HG03432 (cell line): ENCODE measurements around the gene OR51B6.
"Not testable (repeated sequence)": the region's sequence is repeated elsewhere in the genome, so short reads cannot be mapped to it uniquely, and the experiment has no call there.

Experiments used
- ATAC-seq: cut with Tn5 transposase; IDR thresholded peaks from one replicate; pipeline ENCODE4 v1.9.1; 2021; ENCODE audit warnings: mild to moderate bottlenecking, moderate library complexity; ENCODE audit not compliant: unreplicated experiment

Gene OR51B6, protein sequence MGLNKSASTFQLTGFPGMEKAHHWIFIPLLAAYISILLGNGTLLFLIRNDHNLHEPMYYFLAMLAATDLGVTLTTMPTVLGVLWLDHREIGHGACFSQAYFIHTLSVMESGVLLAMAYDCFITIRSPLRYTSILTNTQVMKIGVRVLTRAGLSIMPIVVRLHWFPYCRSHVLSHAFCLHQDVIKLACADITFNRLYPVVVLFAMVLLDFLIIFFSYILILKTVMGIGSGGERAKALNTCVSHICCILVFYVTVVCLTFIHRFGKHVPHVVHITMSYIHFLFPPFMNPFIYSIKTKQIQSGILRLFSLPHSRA

DNA sequence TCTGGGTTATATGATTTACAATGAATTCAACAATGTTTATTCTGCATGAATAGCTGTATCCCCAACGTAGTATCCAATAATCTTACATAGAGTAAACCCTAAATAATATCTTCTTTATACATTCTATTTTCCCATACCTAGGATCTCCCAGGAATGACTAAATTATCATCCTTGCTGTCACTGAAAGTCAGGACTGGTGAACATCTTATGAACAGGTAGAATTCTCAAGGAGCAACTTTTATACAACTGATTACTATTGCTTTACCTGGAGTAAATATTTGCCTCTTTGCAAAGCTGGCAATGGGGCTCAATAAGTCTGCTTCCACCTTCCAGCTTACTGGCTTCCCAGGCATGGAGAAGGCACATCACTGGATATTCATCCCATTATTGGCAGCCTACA lies at the start of gene OR51B6:
TSS of gene OR51B6 (plus strand) at position 301 of the 400 bp plus-strand sequence. CDS start at position 301, 0 bp downstream.
- no peak for ATAC-seq

DNA sequence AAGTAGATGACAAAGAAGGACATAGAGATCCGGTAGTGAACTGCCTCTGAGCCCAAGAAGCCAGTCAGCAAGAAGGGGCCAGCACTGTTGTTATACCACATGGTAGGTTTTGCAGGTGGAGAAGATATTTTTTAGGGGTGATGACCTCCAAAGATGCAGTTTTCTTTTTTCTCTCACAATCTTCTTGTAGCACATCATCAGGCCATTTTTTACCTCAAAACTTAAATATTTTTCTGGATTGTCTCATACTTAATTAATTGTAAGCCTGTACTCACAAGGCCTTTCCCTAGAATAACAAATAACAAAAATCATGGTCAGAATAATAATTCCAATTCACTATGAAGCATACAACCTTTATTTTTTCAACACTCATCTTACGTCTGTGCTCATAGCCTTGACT lies 49.5 kb upstream of the OR51B6 start, which contains the start of gene OR51B4:
TSS of gene OR51B4 (minus strand) at position 101 of the 400 bp plus-strand sequence. CDS start at position 101, 0 bp downstream.
- ATAC-seq: no peak

DNA sequence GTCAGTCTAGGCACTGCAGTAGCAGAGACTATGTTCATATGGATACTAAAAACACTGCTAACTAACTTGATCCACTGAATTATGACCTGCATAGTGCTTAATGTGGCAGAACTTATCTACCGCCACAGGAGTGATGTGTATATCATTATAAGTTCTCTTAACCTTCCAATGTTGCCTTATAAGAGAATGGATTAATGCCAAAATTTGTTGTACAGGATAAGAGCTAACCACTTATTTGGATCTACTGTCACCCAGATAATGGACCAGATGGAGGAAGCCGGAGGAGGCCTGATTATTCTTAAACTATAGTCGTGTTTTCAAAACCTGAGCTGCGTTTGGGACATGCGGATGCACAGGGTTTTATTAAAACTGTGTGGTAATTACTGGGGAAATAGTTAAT lies 47.7 kb upstream of the OR51B6 start:
- no peak for ATAC-seq

DNA sequence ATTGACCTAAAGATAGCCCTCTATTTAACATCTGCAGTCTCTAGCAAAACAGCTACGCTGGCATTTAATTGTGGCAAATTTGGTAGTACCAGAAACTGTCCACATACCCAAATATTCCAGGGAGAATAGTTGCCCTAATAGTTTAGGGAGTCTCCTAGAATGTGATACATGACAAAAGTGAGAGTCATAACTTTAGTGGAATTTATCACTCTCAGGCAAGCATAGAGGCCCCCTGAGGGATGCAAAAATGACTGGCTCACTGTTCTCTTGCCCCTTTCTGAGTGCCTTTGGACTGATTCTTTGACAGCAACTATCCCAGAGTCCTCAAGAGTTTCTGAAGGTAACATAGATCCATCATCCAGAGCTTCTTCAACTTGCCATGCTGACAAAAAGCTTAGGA lies 47.3 kb upstream of the OR51B6 start:
- ATAC-seq: no peak

DNA sequence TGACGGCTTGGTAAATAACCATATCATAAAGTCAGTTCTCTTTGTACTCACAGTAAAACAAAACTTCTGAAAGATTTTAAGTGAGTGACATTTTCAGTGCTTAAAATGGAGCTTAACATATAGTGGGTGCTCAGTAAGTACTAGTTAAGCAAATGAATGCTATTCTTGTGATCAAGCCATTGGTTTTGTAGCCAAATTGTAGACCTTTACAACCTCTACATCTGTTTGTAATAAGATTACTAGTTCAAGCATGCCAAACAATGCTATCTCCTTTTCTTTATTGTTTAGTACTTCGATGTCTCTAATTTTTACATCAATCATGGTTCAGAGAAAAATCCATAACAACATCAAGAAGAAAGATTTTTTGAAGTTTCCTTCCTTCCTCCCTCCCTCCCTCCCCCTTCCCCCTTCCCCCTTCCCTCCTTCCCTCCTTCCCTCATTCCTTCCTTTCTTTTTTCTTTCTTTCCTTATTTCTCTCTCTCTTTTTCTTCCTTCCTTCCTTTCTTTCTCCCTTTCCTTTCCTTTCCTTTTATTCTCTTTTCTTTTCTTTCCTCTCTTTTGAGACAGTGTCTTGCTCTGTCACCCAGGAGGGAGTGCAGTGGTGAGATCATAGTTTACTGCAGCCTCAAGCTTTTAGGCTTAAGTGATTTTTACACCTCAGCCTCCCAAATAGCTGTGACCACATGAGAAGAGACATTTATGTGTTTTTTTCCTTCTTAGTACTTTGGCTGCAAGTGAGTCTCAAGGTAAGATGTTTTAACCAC lies 43.9 kb upstream of the OR51B6 start:
- no peak for ATAC-seq

DNA sequence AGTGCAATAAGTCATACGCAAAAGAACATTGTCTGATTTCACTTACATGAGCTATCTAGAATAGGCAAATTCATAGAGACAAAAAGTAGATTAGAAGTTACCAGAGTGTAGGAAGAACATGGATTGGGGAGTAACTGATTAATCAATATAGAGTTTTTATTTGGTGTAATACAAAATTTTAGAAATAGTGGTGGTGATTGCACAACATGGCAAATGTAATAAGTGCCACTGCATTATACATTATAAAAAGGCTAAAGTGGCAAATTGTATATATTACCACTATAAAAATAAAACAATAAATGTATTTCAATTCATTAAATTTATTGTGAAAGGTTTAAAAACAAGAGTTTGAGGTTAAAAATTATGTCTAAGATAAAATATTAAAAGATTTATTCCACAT lies 40.9 kb upstream of the OR51B6 start:
- no peak for ATAC-seq

DNA sequence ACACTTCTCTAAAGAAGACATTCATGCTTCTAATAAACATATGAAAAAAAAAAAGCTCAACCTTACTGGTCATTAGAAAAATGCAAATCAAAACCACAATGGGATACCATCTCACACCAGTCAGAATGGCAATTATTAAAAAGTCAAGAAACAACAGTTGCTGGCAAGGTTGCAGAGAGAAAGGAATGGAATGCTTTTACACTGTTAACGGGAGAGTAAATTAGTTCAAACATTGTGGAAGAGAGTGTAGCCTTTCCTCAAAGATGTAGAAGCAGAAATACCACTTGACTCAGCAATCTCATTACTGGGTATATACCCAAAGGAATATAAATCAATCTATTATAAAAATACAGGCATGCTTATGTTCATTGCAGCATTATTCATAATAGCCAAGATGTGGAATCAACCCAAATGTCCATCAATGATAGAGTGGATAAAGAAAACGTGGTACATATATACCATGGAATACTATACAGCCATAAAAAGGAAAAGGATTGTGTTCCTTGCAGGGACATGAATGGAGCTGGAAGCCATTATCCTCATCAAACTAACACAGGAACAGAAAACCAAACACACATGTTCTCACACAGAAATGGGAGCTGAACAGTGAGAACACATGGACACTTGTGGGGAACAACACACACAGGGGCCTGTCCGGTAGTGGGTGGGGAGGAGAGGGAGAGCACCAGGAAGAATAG lies 37.8 kb upstream of the OR51B6 start:
- not testable (repeated sequence) for ATAC-seq

DNA sequence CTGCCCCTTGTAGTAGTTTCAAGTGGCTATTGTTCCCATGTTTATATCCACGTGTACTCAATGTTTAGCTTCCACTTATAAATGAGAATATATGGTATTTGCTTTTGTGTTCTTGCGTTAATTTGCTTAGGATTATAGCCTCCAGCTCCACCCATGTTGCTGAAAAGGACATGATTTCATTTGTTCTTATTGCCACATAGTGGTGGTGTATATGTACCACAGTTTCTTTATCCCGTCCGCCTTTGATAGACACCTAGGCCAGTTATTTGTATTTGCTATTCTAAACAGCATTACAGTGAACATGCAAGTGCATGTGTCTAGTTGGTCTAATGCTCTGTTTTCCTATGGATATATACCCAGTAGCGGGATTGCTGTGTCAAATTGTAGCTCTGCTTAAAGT lies 34.0 kb upstream of the OR51B6 start:
- ATAC-seq: no peak

DNA sequence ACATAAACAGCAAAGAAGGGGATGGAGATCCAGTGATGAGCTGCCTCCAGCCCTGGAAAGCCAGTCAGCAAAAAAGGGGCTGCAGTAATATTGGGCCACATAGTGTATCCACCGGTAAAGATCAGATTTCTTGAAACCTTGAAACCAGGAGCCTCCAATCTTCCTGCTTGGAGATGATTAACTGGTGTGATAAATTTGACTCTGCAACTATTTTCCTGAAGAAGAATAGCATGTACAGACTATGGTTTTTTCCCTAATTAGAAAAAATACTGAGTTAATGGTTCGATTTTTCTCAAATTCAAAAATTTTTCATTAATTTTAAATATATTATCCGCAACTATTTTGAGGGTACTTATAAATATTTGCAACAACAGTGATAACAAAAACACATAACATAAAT lies 27.1 kb upstream of the OR51B6 start, which contains the start of gene OR51B2:
TSS of gene OR51B2 (minus strand) at position 101 of the 400 bp plus-strand sequence. CDS start at position 101, 0 bp downstream.
- ATAC-seq: no peak

DNA sequence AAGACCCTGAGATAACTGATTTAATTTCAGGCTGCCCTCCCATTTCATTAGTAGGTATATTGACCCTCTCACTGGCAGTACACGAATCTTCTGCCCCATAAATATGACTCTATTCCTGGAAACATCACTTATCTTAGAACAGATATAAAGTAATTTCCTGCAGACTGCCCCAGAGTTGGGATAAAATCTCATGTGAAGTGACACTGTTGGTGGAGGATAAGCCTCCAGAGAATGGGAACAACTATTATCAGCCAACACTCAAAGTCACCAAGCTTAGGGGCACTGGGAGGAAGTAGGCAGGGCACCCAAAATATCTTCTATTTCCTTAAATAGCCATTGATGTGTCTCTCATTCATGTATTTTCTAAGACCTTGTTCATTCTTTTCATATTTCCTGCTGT lies 16.1 kb upstream of the OR51B6 start:
- no peak for ATAC-seq

DNA sequence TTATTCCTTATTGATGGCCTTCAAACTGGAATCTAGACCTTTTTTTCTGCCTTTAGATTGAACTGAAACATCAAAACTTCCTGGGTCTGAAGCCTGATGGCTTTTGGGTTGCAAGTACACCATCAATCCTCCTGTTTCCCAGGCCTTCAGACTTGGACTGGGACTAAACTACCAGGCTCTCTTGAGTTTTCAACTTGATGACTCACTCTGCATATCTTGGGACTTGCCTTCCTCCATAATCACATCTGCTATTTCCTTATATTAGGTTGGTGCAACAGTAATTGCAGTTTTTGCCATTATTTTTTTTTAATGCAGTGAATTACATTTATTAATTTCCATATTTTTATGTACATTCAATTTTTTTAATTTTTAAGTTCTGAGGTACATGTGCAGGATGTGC lies 15.0 kb upstream of the OR51B6 start:
- ATAC-seq: no peak

DNA sequence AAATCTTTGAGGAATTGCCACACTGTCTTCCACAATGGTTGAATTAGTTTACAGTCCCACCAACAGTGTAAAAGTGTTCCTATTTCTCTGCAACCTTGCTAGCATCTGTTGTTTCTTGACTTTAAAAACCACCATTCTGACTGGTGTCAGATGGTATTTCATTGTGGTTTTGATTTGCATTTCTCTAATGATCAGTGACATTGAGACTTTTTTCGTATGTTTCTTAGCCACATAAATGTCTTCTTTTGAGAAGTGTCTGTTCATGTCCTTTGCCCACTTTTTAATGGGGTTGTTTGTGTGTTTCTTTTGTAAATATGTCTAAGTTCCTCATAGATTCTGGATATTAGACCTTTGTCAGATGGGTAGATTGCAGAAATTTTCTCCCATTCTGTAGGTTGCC lies 14.1 kb upstream of the OR51B6 start:
- ATAC-seq: not testable (repeated sequence)

DNA sequence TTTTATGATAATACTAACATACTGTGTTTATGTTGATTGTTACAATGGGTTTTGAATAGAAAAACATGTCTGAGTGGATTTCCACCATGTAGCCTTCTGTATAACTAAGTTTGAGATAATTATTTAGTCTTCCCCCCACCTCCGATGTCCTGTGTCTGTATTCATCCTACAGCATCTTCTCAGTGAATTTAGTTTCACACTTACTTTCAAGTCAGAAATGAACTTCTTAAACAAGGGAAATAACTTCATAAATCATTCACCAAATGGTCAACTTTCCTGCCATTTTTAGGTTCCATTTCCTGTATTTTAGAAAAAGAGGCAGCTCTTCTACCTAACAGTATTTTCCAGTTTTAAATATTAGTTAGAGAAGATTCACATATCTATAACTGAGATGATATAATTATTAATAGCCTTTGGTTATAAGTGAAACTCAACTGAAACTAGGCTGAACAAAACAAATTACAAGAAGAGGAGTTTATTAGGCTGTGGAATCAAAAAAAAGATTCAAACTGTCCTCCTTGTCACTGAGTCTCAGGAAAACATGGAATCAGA lies 11.5 kb upstream of the OR51B6 start:
- ATAC-seq: peak; percentile 75

DNA sequence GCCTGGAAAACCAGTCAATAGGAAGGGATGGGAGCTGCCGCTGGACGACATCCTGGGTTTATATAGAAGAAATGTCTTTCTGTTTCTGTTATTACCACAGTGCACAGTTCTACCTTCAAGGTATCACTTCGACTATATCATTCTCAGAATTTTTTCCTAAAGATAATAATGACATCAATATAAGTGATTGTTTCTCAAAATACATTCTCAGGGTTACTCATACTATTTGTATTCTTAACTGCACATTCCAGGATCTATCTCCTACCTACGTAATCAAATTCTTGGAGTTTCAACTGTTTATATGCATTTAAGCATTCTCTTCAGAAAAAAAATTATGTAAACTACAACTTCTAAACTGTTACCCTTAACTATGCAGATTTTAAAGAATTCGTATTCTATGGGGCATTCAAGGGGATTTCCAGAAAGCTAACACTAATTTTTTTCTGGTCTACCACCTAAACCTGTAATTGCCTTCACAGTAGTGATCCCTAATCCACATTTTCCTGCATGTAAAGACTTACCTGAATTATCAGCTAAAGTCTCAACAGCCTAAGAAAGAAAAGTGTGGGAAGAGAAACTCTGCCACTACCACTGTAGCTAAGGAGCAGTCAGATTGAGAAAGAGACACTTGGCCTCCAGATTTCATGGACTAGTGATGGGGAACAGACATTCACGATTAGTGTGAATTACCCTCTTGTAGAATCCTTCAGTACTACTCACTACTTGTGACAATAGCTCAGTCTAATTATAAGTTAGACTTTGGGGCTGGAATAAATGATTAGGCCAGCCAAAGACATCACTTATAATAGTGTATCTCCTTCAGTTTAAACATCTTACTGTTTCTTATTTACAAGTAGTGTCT lies 7.6 kb upstream of the OR51B6 start, which contains the start of gene OR51B5:
TSS of gene OR51B5 (minus strand) at position 51 of the 862 bp plus-strand sequence. CDS start at position 51, 0 bp downstream.
- ATAC-seq: no peak

DNA sequence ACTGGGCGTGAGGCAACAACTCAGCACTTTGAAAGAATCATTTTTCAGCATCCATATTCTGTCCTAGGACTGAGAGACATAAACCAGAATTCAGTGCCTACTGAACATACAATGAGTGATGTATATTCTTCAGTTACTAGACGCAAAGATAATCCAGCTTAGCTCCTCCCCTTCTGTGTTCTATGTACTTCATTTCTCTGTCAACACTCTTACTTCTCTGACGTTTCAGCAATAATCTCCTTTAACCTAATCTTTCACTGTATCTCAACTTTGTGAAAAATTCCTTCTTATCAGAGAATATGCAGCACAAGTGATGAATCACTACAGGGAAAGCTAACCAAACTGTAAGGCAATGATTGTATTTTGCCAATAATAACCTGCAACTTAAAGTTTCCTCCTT lies 5.5 kb upstream of the OR51B6 start:
- no peak for ATAC-seq

DNA sequence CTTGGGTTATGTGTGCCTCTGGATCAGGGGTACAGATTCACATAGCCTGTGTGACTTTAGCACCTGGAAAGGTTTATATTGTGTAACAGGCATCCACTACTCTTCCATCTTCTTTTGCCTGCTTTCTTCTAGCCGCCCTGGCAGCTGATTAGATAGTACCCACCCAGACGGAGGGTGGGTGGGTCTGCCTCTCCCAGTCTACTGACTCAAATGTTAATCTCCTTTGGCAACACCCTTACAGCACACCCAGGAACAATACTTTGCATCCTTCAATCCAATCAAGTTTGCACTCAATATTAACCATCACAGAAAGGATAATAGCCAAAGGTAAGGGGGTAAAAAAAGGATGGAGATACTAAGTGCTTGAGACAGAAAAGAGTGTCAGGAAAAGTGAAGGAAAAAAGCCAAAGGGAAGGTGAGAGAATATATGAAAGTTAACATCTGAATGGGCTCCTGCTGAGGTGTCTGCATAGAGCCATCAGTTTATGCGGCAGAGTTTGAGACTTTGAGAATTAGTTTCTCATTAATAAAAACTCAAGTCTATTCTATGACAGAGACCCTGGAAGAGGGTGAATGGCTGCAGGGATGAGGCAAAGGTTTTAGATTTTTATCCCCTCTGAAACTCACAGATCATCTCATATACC lies 2.6 kb upstream of the OR51B6 start:
- no peak for ATAC-seq

DNA sequence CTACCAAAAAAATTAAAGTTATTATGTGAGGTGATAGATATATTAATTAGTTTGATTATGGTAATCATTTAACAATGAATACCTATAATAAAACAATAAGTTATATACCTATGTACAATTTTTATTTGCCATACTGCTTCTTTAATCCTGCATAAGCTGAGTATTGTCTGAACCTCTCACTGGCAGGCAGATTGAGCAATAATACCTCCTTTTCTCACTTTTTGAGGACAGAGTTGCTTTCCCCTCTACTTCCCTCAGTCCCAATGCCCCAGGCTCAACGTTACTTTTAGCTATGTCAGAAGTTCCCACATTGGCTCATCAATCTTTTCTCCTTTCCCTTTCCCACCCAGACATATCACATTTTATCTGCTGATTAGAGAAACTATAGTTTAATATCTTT lies 1.8 kb upstream of the OR51B6 start:
- ATAC-seq: no peak

DNA sequence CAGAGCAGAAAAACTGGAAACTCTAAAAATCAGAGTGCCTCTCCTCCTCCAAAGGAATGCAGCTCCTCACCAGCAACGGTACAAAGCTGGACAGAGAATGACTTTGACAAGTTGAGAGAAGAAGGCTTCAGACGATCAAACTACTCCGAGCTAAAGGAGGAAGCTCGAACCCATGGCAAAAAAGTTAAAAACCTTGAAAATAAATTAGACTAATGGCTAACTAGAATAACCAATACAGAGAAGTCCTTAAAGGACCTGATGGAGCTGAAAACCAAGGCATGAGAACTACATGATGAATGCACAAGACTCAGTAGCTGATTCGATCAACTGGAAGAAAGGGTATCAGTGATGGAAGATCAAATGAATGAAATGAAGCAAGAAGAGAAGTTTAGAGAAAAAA lies 4.7 kb downstream of the OR51B6 start:
- ATAC-seq: not testable (repeated sequence)

DNA sequence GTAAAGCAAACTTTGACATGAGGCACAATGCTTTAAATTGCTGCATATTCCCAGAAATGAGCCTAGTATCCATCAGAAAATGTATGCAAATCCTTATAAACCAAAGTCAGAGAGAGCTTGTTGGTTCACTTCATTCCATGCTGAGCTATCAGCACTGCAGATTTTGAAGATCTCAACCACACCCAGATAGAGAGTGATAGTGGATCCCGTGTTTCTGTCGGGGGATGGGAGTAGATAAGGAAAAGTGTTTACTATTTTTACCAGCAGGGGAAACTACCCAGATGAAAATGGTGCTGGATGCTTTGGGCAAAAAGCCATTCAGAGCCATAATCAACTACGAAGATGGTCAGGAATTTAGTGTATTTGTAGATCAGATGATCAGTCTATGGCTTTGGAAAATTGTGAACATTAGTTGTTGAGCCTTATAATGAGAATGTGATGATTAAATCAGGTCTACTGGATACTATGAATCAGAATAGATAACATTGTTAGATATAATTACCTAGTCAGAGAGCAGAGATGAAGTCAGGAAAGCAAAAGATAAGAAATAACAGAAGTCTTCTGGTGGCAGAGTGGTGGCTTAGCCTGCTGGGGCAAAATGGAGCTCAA lies 10.8 kb downstream of the OR51B6 start:
- ATAC-seq: no peak
